Kidney epithelial cell (primary cell): Measurements from ENCODE around the gene OMP. TPM values are rescaled to one million over a fixed set of nuclear protein-coding genes. Genes with fewer than 3 reads are reported as not detected.

Source experiments
- DNase-seq: peaks from one replicate; pipeline ENCODE4 v3.0.0-alpha.2; 2010; ENCODE audit warnings: low read depth
- H3K27me3 ChIP-seq: 2 replicates; pipeline ENCODE4 v1.6.0; 2011; ENCODE audit warnings: low read length; ENCODE audit not compliant: control insufficient read depth, insufficient read depth
- H3K36me3 ChIP-seq: 2 replicates; pipeline ENCODE4 v1.5.1; 2011; ENCODE audit warnings: low read length; ENCODE audit not compliant: control insufficient read depth, insufficient read depth
- H3K4me3 ChIP-seq: 2 replicates; pipeline ENCODE4 v1.5.1; 2011; ENCODE audit warnings: low read depth, mild to moderate bottlenecking, control low read depth, low read length
- total RNA-seq: library from RNA; depleted of rRNA; stranded (reverse); fragments of >200 nt; gene quantifications from 2 replicates; pipeline ENCODE4 v1.2.3, GENCODE V29; 2015
- TF ChIP-seq, protein P1 (sequence below): IDR thresholded peaks from 2 replicates; pipeline ENCODE4 v1.5.1; 2011; ENCODE audit warnings: mild to moderate bottlenecking, moderate library complexity, low read length, control low read depth, inconsistent platforms; ENCODE audit not compliant: insufficient read depth, poor library complexity, severe bottlenecking

The OMP gene
- total RNA-seq, 1 donor from 2014 or later: not detected

GRCh38 chr11:77086521-77087472, 15.8 kb upstream of the OMP start:
- H3K36me3 ChIP-seq: no peaks in the 10 kb centered on the region
- TF ChIP-seq, protein P1, sequence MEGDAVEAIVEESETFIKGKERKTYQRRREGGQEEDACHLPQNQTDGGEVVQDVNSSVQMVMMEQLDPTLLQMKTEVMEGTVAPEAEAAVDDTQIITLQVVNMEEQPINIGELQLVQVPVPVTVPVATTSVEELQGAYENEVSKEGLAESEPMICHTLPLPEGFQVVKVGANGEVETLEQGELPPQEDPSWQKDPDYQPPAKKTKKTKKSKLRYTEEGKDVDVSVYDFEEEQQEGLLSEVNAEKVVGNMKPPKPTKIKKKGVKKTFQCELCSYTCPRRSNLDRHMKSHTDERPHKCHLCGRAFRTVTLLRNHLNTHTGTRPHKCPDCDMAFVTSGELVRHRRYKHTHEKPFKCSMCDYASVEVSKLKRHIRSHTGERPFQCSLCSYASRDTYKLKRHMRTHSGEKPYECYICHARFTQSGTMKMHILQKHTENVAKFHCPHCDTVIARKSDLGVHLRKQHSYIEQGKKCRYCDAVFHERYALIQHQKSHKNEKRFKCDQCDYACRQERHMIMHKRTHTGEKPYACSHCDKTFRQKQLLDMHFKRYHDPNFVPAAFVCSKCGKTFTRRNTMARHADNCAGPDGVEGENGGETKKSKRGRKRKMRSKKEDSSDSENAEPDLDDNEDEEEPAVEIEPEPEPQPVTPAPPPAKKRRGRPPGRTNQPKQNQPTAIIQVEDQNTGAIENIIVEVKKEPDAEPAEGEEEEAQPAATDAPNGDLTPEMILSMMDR: no peak
- no peak overlapping the region for H3K4me3 ChIP-seq
- no peaks in the 10 kb centered on the region for H3K27me3 ChIP-seq
- DNase-seq: no peak

DNA sequence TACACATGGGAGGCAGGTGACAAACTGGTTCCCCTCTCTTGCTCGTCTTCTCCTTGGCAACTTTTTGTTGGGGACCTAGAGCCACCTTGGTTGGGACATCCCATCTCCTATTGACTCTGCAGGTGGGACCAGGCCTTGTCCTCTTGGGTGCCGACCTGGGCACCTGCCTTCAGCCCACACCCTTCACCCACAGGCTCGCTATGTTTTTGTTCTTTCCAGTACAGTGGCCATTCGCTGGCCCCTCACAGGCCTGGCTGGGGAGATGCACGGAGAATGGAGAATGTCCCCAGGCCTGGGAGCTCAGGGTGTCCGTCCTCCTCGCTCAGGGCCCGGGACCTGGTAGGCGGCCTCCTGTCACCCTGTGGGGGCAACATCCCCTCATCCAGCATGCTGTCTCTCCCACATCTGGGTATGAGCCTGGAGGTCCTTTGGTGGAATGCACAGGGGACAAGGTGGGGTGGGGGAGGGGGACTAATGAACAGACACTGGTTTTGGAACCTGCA, 14.9 kb upstream of the OMP start:
- Histone ChIP-seq H3K4me3 (no peak overlapping the region), H3K27me3 (no peaks in the 10 kb centered on the region), H3K36me3 (no peaks in the 10 kb centered on the region)
- TF ChIP-seq, protein P1: no peak
- DNase-seq: no peak

- TF ChIP-seq, protein P1: no peak
- H3K4me3 ChIP-seq: no peak overlapping the region
- H3K27me3 ChIP-seq: no peaks in the 10 kb centered on the region
- DNase-seq: no peak
- H3K36me3 ChIP-seq: no peaks in the 10 kb centered on the region
Measured at GRCh38 chr11:77088236-77089003, 14.2 kb upstream of the OMP start.

DNA sequence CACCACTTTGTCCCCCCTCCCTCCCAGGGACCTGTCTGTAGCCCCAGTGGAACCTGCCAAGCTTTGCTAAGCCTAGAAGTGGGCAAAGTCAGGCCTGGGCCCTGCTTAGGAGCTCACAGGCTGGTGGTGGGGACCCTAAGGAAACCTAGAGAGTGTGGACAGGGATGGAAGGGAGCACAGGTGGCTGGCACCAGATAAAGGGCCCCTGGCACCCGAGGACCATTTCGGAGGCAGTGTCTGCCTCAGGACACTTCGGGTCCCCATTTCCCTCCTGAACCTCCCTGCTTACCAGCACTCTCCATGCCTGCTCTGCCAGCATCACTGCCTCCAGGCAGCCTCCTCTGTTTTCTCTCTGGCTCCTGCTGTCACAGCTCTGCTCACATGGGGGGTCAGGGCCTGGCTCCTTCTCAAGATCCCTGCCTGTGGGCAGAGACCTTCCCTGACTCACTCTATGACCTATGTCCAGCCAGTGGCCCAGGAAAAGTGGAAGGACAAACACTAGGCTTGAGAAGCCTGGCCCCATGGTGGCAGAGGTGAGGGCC, 13.6 kb upstream of the OMP start:
- H3K4me3 ChIP-seq: no peak overlapping the region
- H3K27me3 ChIP-seq: no peaks in the 10 kb centered on the region
- DNase-seq: no peak
- TF ChIP-seq, protein P1: no peak
- no peaks in the 10 kb centered on the region for H3K36me3 ChIP-seq

DNA sequence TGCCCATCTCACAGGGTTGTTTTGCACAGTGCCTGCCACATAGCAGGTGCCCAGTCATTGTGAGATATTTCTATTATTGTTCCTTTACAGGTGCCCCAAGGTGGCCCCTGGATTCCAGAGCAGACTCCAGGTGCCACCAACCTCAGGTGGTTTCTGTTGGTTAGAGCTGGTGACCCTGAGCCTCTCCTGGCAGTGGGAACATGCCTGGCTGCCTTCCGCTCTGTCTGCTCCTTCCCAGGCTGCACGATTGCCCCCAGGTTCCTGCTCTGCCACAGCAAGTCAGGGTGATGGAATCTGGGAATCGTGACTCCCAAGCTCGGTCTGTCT, 12.6 kb upstream of the OMP start:
- no peak overlapping the region for H3K4me3 ChIP-seq
- DNase-seq: no peak
- TF ChIP-seq, protein P1: no peak
- no peaks in the 10 kb centered on the region for H3K27me3 ChIP-seq
- no peaks in the 10 kb centered on the region for H3K36me3 ChIP-seq
